WTC11 (cell line): ENCODE measurements around the gene OTUD7B.

Source experiments
- CREM ChIP-seq: sonication (generic); formaldehyde crosslinking; IDR thresholded peaks from 2 replicates; pipeline ENCODE4 v1.8.1; 2022; ENCODE audit warnings: mild to moderate bottlenecking, missing genetic modification reagents, moderate library complexity
- ETV6 ChIP-seq: sonication (generic); formaldehyde crosslinking; IDR thresholded peaks from 2 replicates; pipeline ENCODE4 v1.8.1; 2022; ENCODE audit warnings: mild to moderate bottlenecking, missing genetic modification reagents
- MYBL2 ChIP-seq: sonication (generic); formaldehyde crosslinking; IDR thresholded peaks from 2 replicates; pipeline ENCODE4 v1.8.1; 2023; ENCODE audit warnings: mild to moderate bottlenecking, moderate library complexity, missing genetic modification reagents
- SOX15 ChIP-seq: fragments of 250-450 bp; sonication (Bioruptor Pico); IDR thresholded peaks from 2 replicates; pipeline ENCODE4 v1.9.0; 2021; ENCODE audit warnings: mild to moderate bottlenecking
- TCF7 ChIP-seq: sonication (generic); formaldehyde crosslinking; IDR thresholded peaks from 2 replicates; pipeline ENCODE4 v1.8.0; 2022; ENCODE audit warnings: mild to moderate bottlenecking, low read depth, missing genetic modification reagents, moderate library complexity
- ZNF121 ChIP-seq: sonication (generic); formaldehyde crosslinking; IDR thresholded peaks from 2 replicates; pipeline ENCODE4 v1.8.0; 2023; ENCODE audit warnings: missing genetic modification reagents
- TF ChIP-seq, protein P1 (sequence below): fragments of 200-600 bp; IDR thresholded peaks from 2 replicates; pipeline ENCODE4 v1.8.0; 2022; ENCODE audit warnings: antibody characterized with exemption
- TF ChIP-seq, protein P2 (sequence below): sonication (generic); formaldehyde crosslinking; IDR thresholded peaks from 2 replicates; pipeline ENCODE4 v1.8.1; 2023; ENCODE audit warnings: mild to moderate bottlenecking, missing genetic modification reagents, moderate library complexity
- TF ChIP-seq, protein P3 (sequence below): sonication (generic); formaldehyde crosslinking; IDR thresholded peaks from 2 replicates; pipeline ENCODE4 v1.8.0; 2022; ENCODE audit warnings: mild to moderate bottlenecking, missing genetic modification reagents
- TF ChIP-seq, protein P4 (sequence below): sonication (generic); formaldehyde crosslinking; IDR thresholded peaks from 2 replicates; pipeline ENCODE4 v1.8.1; 2023; ENCODE audit warnings: mild to moderate bottlenecking, missing genetic modification reagents, borderline replicate concordance
- TF ChIP-seq, protein P5 (sequence below): sonication (generic); formaldehyde crosslinking; IDR thresholded peaks from 2 replicates; pipeline ENCODE4 v1.8.1; 2022; ENCODE audit warnings: low read depth, mild to moderate bottlenecking, moderate library complexity, missing genetic modification reagents, borderline replicate concordance
- TF ChIP-seq, protein P6 (sequence below): sonication (generic); formaldehyde crosslinking; IDR thresholded peaks from 2 replicates; pipeline ENCODE4 v1.8.1; 2023; ENCODE audit warnings: mild to moderate bottlenecking, moderate library complexity, missing genetic modification reagents
- TF ChIP-seq, protein P7 (sequence below): fragments of 250-450 bp; sonication (Bioruptor Pico); IDR thresholded peaks from 2 replicates; pipeline ENCODE4 v1.9.0; 2021; ENCODE audit warnings: moderate library complexity, mild to moderate bottlenecking, inconsistent platforms, borderline replicate concordance
- TF ChIP-seq, protein P8 (sequence below): sonication (generic); formaldehyde crosslinking; IDR thresholded peaks from 2 replicates; pipeline ENCODE4 v1.8.1; 2022; ENCODE audit warnings: low read depth, missing genetic modification reagents, borderline replicate concordance

DNA sequence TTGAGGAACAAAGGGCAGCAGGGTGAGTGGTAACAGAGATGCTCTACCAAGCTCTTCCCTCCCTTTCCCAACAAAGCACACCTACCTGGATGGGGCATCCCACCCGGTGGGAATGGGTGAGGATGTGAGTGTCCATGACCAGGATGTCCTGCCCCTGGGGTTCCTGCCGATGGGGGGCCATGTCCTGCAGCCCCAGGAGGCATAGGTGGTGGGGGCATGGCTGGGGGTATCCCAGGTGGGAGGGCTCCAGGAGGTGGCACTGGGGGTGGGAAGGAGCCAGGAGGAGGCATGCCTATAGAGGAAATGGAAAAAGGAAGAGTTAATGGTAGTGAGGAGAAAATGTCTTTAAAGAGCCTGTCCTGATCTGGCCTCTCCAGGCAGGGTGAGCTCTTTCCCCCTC, 84.8 kb downstream of the OTUD7B start:
- TF ChIP-seq, protein P1, sequence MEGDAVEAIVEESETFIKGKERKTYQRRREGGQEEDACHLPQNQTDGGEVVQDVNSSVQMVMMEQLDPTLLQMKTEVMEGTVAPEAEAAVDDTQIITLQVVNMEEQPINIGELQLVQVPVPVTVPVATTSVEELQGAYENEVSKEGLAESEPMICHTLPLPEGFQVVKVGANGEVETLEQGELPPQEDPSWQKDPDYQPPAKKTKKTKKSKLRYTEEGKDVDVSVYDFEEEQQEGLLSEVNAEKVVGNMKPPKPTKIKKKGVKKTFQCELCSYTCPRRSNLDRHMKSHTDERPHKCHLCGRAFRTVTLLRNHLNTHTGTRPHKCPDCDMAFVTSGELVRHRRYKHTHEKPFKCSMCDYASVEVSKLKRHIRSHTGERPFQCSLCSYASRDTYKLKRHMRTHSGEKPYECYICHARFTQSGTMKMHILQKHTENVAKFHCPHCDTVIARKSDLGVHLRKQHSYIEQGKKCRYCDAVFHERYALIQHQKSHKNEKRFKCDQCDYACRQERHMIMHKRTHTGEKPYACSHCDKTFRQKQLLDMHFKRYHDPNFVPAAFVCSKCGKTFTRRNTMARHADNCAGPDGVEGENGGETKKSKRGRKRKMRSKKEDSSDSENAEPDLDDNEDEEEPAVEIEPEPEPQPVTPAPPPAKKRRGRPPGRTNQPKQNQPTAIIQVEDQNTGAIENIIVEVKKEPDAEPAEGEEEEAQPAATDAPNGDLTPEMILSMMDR: no peak
- TF ChIP-seq ZNF121 (CRISPR knock-in tag) (no peak), ETV6 (CRISPR knock-in tag) (no peak), CREM (no peak), TCF7 (CRISPR knock-in tag) (no peak), SOX15 (no peak), MYBL2 (CRISPR knock-in tag) (no peak)
- TF ChIP-seq, protein P2, sequence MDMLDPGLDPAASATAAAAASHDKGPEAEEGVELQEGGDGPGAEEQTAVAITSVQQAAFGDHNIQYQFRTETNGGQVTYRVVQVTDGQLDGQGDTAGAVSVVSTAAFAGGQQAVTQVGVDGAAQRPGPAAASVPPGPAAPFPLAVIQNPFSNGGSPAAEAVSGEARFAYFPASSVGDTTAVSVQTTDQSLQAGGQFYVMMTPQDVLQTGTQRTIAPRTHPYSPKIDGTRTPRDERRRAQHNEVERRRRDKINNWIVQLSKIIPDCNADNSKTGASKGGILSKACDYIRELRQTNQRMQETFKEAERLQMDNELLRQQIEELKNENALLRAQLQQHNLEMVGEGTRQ (CRISPR knock-in tag): no peak
- TF ChIP-seq, protein P3, sequence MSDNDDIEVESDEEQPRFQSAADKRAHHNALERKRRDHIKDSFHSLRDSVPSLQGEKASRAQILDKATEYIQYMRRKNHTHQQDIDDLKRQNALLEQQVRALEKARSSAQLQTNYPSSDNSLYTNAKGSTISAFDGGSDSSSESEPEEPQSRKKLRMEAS (CRISPR knock-in tag): no peak
- TF ChIP-seq, protein P4, sequence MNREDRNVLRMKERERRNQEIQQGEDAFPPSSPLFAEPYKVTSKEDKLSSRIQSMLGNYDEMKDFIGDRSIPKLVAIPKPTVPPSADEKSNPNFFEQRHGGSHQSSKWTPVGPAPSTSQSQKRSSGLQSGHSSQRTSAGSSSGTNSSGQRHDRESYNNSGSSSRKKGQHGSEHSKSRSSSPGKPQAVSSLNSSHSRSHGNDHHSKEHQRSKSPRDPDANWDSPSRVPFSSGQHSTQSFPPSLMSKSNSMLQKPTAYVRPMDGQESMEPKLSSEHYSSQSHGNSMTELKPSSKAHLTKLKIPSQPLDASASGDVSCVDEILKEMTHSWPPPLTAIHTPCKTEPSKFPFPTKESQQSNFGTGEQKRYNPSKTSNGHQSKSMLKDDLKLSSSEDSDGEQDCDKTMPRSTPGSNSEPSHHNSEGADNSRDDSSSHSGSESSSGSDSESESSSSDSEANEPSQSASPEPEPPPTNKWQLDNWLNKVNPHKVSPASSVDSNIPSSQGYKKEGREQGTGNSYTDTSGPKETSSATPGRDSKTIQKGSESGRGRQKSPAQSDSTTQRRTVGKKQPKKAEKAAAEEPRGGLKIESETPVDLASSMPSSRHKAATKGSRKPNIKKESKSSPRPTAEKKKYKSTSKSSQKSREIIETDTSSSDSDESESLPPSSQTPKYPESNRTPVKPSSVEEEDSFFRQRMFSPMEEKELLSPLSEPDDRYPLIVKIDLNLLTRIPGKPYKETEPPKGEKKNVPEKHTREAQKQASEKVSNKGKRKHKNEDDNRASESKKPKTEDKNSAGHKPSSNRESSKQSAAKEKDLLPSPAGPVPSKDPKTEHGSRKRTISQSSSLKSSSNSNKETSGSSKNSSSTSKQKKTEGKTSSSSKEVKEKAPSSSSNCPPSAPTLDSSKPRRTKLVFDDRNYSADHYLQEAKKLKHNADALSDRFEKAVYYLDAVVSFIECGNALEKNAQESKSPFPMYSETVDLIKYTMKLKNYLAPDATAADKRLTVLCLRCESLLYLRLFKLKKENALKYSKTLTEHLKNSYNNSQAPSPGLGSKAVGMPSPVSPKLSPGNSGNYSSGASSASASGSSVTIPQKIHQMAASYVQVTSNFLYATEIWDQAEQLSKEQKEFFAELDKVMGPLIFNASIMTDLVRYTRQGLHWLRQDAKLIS: no peak
- TF ChIP-seq, protein P5, sequence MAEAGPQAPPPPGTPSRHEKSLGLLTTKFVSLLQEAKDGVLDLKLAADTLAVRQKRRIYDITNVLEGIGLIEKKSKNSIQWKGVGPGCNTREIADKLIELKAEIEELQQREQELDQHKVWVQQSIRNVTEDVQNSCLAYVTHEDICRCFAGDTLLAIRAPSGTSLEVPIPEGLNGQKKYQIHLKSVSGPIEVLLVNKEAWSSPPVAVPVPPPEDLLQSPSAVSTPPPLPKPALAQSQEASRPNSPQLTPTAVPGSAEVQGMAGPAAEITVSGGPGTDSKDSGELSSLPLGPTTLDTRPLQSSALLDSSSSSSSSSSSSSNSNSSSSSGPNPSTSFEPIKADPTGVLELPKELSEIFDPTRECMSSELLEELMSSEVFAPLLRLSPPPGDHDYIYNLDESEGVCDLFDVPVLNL (CRISPR knock-in tag): no peak
- TF ChIP-seq, protein P6, sequence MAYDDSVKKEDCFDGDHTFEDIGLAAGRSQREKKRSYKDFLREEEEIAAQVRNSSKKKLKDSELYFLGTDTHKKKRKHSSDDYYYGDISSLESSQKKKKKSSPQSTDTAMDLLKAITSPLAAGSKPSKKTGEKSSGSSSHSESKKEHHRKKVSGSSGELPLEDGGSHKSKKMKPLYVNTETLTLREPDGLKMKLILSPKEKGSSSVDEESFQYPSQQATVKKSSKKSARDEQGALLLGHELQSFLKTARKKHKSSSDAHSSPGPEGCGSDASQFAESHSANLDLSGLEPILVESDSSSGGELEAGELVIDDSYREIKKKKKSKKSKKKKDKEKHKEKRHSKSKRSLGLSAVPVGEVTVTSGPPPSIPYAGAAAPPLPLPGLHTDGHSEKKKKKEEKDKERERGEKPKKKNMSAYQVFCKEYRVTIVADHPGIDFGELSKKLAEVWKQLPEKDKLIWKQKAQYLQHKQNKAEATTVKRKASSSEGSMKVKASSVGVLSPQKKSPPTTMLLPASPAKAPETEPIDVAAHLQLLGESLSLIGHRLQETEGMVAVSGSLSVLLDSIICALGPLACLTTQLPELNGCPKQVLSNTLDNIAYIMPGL: no peak
- TF ChIP-seq, protein P7, sequence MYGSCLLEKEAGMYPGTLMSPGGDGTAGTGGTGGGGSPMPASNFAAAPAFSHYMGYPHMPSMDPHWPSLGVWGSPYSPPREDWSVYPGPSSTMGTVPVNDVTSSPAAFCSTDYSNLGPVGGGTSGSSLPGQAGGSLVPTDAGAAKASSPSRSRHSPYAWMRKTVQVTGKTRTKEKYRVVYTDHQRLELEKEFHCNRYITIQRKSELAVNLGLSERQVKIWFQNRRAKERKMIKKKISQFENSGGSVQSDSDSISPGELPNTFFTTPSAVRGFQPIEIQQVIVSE (CRISPR knock-in tag): no peak
- TF ChIP-seq, protein P8, sequence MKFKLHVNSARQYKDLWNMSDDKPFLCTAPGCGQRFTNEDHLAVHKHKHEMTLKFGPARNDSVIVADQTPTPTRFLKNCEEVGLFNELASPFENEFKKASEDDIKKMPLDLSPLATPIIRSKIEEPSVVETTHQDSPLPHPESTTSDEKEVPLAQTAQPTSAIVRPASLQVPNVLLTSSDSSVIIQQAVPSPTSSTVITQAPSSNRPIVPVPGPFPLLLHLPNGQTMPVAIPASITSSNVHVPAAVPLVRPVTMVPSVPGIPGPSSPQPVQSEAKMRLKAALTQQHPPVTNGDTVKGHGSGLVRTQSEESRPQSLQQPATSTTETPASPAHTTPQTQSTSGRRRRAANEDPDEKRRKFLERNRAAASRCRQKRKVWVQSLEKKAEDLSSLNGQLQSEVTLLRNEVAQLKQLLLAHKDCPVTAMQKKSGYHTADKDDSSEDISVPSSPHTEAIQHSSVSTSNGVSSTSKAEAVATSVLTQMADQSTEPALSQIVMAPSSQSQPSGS (CRISPR knock-in tag): no peak
